LoVo (cell line): ENCODE data around the gene SCN2B.

Experiments used
- DNase-seq: peaks from one replicate; pipeline ENCODE4 v3.0.0-alpha.2; 2016; ENCODE audit warnings: low spot score

The SCN2B gene

DNA sequence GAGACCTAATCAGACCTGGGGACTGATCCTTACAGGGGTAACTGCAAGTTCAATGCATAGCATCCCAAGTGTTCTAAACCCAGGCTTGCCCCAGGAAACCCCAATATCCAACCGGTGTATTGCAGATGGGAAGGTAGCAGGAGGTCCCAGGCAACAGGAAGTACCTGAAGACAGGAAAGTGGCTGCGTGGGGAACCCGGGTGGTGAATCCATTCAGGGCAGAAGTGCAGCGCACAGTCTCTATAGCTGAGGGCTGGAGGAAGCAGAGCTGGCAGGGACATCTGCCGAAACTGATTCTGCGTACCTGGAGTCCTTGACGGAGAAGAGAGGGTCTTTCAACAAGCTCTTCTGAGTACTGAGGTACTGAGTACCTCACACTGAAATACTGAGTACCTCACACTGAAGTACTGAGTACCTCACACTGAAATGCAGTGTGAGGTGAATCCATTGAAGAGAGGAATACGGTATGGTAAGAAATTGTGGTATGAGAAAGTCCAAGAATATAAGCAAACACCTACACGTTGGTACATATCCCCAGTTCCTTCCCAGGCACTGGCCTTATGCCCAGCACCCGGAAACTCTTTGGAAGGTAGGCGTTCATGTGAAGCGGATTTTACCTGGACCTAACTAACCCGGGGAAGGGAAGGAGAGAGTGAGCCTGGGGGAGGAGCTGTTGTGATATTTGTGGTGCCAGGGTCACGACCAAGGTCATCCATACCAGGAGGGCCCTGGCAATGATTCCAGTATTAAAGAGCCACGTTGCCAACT, 43.9 kb downstream of the SCN2B start:
- DNase-seq, result no peak

DNA sequence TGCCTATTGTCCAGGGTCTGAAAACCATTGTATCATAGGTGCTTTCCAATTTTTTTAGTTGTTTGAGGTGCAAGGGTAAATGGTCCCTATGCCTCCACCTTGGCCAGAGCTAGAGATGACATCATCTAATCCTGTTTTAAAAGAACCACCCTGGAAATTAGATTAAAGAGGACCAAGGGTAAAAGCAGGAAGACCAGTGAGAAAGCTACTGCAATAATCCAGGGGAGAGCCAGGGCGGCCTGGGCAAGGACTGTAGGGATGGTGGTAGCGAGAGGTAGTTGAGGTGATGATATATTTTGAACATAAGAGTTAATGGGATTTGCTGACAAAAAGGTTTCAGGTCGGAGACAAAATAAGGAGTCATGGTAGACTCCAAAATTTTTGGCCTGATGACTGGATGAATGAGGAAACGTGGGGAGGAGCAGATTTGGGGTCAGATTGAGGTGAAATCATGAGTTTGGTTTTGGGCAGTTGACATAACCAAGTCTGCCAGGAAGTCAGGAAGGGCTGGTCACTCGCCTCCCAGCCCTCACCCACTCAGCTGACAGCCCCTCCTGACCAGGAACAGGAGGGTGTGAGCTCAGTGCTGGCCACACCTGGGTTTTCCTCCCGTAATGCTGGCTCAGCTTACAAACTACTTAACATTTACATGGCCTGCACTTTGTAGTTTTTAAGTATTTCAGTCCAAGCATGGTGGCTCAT, 46.8 kb downstream of the SCN2B start:
- no peak for DNase-seq

DNA sequence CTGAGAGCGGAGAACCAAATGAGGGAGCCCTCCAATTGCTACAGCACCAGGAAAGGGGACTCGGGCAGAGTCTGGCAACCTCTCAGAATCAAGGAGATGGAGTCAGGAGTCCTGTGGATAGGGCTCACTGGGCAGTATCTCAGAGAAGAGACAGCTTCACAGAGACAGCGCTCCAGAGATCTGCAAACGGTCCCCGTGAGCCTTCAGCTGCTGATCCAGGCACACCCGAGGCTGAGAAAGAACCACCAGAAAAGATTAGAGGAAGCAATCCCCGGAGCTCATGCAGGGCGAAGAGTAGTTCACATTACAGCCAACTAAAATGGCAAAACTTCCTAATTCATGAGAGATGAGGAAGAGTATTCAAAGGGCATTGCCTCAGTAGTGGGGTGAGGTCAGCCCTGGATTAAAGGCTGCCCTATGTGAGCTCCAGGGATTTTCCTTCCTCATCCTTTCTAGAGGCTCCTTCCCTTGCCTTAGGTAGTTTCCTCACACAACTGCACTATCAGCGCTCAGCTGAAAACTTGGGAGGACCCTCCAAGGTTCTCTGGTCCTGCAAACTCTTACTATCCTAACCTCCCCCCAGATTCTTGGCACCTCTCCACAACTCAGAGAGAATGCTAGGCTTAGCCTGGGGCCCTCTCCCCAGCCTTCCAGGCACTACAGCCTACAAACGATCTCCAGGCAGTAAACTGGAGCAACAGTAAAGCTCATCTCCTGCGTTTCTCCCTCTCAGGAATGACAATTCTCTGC, 47.5 kb downstream of the SCN2B start:
- no peak for DNase-seq

DNA sequence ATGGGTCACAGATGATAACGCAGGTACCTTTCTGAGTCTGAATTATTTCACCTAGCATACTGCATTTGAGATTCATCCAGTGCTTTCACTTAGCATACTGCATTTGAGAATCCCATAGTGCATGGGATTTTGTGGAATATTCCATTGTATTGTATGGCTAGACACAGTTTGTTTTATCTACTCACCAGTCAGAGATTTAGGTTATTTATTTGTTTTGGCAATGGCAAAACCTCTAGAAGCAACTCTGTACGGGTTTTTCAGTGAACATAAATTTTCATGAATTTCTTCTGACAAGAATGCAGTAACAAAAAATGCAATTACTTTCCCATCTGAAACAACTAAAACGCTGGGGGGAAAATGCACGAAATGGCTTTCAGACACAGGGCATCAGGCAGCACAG, 48.1 kb downstream of the SCN2B start:
- no peak for DNase-seq

DNA sequence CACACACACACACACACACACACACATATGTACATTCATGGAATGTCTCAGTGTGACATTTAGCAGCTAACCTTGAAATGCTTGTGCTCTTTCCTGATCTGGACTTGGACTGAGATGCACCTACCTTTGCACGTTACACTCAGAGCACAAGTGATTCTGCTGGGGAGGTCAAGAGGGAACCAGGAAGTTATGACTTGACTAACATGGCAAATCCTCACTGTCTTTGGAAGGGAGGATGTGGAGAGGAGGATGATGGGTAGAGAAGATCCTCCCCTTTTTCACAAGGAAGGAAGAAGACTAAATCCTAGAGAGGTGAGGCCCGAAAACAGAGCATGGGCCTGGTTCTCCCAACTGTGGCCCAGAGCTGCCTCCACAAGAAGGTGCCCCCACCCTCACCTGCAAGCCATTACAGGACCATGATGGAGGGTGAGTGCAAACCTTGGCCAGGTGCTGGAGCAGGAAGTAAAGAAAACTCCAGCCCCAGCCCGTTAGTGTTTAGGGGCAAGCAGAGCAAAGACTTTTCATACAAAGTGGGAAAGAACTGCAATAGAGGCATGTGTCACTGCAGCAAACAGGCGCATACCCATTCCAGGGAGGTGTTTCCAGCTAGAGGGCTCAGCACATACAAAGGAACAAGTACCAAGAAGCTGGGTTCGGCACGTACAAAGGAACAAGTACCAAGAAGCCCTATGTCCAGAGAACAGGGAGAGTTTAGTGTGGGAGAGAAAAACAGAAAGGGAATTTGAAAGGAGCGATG, 50.2 kb downstream of the SCN2B start:
- no peak for DNase-seq

DNA sequence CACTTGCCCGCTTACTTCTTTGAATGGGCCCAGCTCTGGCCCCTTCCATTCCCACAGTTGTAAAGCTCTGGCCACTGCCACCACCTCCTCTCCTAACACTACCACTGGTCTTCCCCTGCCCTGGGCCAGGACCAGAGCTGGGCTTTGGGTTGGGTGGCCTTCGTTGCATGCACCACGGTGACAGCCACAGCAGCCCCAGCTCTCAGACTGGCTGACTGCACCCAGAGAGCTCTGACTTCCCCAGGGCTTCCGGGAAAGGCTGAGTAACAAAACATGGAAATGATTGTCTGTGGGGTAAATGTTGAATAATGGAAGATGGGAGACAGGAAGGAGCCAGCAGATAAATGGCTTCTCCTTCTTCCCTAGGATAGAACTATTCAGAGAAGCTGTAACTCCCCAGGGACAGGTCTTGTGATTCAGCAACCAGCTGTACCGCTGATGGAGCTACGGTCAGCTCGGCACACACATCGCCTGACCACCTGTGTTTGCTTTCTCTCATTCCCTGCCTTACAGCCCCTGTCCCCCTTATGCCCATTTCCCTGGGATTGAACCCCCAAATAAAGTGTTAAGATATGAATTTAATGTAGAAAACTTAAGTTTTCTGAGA, 51.4 kb downstream of the SCN2B start:
- DNase-seq, result no peak

DNA sequence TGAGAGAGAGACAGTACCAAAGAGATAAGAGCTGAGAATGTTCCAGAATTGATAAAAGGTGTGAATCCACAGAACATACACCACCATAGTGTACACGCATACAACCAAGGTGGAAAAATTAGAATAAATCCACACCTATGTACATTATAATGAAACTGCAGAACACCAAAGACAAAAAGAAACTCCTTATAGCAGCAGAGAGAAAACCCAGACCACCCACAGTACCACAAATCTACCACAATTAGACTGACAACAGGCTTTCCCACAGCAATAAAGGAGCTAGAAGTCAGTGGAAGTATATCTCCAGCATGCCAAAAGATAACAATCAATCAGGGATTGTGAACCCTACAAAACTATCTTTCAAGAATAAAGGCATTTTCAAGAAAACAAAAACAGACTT, 55.6 kb downstream of the SCN2B start:
- DNase-seq, result no peak

DNA sequence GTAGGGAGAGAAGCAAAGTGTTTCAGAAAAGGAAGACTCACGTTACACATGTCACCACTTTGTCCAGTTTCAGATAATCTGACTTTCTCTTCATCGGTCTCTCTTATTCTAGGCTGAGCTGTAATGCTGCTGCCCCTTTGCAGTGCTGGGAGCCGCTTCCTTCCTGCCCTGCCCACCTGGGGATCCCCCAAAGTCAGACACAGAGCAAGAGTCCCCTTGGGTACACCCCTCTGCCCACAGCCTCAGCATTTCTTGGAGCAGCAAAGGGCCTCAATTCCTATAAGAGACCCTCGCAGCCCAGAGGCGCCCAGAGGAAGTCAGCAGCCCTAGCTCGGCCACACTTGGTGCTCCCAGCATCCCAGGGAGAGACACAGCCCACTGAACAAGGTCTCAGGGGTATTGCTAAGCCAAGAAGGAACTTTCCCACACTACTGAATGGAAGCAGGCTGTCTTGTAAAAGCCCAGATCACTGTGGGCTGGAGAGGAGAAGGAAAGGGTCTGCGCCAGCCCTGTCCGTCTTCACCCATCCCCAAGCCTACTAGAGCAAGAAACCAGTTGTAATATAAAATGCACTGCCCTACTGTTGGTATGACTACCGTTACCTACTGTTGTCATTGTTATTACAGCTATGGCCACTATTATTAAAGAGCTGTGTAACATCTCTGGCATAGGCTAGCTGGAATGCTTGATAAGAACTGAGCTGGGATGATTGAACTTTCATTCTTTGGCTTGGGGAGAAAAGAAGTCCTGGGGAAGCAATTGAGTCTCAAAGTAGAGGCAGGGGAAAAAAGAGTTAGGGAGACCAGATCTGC, 58.4 kb downstream of the SCN2B start:
- no peak for DNase-seq

DNA sequence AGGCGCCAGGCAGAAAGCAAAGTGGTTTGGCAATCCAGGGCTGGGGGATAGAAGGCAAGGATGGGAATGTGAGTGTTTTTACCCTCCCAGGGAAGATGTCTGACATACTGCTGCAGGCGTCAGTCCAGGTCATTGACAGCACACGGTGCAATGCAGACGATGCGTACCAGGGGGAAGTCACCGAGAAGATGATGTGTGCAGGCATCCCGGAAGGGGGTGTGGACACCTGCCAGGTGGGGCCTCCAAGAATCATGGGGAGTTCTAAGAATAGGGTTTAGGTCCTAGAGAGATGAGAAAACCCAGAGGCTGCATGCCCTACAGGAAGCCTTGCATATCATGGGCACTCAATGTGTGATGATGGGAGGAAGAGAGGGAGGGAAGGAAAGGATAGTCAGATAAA, 61.4 kb downstream of the SCN2B start:
- no peak for DNase-seq

DNA sequence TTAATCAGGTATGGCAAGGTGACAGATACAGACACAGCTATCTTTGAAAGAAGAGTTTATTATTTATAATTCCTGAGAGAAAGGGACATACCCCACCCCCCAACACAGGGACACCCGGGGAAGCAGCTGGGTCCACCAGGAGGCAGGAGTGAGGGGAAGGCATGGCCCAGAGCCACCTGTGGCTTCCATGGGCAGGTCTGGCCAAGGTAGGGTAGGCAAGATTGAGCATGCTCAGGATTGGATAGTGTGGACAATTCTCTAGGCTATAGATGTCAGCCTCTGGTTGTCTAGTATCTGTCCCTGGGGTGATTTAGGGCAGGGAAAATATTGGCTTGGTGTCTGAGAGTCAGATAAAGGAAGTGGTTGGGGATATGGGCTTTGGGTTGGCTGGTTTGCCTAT, 62.2 kb downstream of the SCN2B start:
- no peak for DNase-seq

DNA sequence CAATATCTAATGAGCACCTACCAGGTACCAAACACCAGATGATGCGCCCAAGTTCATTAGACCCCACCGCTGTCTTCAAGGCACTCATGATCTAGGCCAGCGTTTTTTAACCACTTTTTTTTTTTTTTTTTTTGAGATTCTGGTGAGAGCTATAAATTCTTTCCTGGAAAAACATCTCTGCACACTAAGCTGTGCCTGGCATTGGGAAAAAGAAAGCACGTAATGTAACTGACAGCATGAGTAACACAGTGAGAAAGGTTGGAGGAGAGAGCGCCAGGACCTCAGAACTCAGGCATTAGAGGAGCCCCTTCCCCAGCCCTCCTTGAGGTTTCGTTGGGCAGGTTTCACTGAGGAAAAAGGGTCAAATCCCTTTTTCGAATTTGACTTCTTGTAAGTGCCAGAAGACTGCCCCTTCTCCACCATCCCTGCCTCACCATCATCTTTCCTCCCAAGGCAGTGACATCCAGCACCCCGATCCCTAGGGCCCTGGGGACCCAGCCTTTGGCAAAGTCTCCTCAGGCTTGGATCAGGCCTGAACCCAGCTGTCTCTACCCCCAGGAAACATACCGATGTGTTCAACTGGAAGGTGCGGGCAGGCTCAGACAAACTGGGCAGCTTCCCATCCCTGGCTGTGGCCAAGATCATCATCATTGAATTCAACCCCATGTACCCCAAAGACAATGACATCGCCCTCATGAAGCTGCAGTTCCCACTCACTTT, 63.6 kb downstream of the SCN2B start:
- no peak for DNase-seq
